H9 (cell line): ENCODE measurements around the gene ADAMTS15. TPM values are rescaled to one million over a fixed set of nuclear protein-coding genes. Genes with fewer than 3 reads are reported as not detected.

ENCODE experiments used
- DNase-seq: peaks from one replicate; pipeline ENCODE4 v3.0.0-alpha.2; 2017
- H2AFZ ChIP-seq: one replicate; pipeline ENCODE4 v1.6.1; 2013; ENCODE audit warnings: mild to moderate bottlenecking, low read length, control low read depth, moderate library complexity
- H2AK5ac ChIP-seq: 2 replicates; pipeline ENCODE4 v1.6.1; 2013; ENCODE audit warnings: low read length, control low read depth, mixed read lengths; ENCODE audit not compliant: insufficient read length
- H2BK120ac ChIP-seq: one replicate; pipeline ENCODE4 v1.6.1; 2013; ENCODE audit warnings: low read depth, mild to moderate bottlenecking, low read length, control low read depth, inconsistent platforms; ENCODE audit not compliant: poor library complexity, severe bottlenecking
- H2BK12ac ChIP-seq: 2 replicates; pipeline ENCODE4 v1.6.1; 2013; ENCODE audit warnings: low read length, control low read depth, mixed read lengths, low read depth; ENCODE audit not compliant: insufficient read length
- H2BK15ac ChIP-seq: 2 replicates; pipeline ENCODE4 v1.6.1; 2013; ENCODE audit warnings: low read depth, low read length, control low read depth
- H2BK20ac ChIP-seq: one replicate; pipeline ENCODE4 v1.6.1; 2013; ENCODE audit warnings: low read depth, mild to moderate bottlenecking, low read length, control low read depth, inconsistent platforms; ENCODE audit not compliant: poor library complexity, severe bottlenecking
- H2BK5ac ChIP-seq: 2 replicates; pipeline ENCODE4 v1.6.1; 2013; ENCODE audit warnings: low read length, control low read depth, mixed read lengths; ENCODE audit not compliant: insufficient read length
- H3K14ac ChIP-seq: 2 replicates; pipeline ENCODE4 v1.6.1; 2013; ENCODE audit warnings: low read length, control low read depth; ENCODE audit not compliant: insufficient read depth
- H3K18ac ChIP-seq: 2 replicates; pipeline ENCODE4 v1.6.1; 2013; ENCODE audit warnings: low read depth, mild to moderate bottlenecking, mixed read lengths, low read length, control low read depth; ENCODE audit not compliant: insufficient read length
- H3K23ac ChIP-seq: 2 replicates; pipeline ENCODE4 v1.6.1; 2013; ENCODE audit warnings: low read length, control low read depth, mixed read lengths, low read depth; ENCODE audit not compliant: insufficient read length
- H3K23me2 ChIP-seq: 2 replicates; pipeline ENCODE4 v1.6.1; 2013; ENCODE audit warnings: low read depth, mild to moderate bottlenecking, mixed read lengths, low read length, control low read depth; ENCODE audit not compliant: insufficient read length, poor library complexity, severe bottlenecking
- H3K27ac ChIP-seq: 2 replicates; pipeline ENCODE4 v1.5.1; 2013; ENCODE audit warnings: low read length, control low read depth, mixed read lengths, low read depth; ENCODE audit not compliant: insufficient read length
- H3K27me3 ChIP-seq: 2 replicates; pipeline ENCODE4 v1.6.1; 2013; ENCODE audit warnings: low read length, control low read depth, inconsistent platforms; ENCODE audit not compliant: insufficient read depth
- H3K4ac ChIP-seq: 2 replicates; pipeline ENCODE4 v1.6.1; 2013; ENCODE audit warnings: low read depth, mild to moderate bottlenecking, control low read depth, inconsistent platforms, low read length, moderate library complexity
- H3K4me1 ChIP-seq: 2 replicates; pipeline ENCODE4 v1.6.1; 2013; ENCODE audit warnings: low read length, control low read depth, inconsistent platforms; ENCODE audit not compliant: insufficient read depth
- H3K4me2 ChIP-seq: 2 replicates; pipeline ENCODE4 v1.6.1; 2013; ENCODE audit warnings: low read length, control low read depth, mixed read lengths; ENCODE audit not compliant: insufficient read length, insufficient read depth
- H3K56ac ChIP-seq: 2 replicates; pipeline ENCODE4 v1.6.1; 2013; ENCODE audit warnings: low read depth, mild to moderate bottlenecking, mixed read lengths, low read length, control low read depth; ENCODE audit not compliant: insufficient read length
- H3K79me1 ChIP-seq: 2 replicates; pipeline ENCODE4 v1.6.1; 2013; ENCODE audit warnings: low read depth, mild to moderate bottlenecking, moderate library complexity, low read length, control low read depth, inconsistent platforms; ENCODE audit not compliant: insufficient read depth, poor library complexity, severe bottlenecking
- H3K79me2 ChIP-seq: 2 replicates; pipeline ENCODE4 v1.6.1; 2013; ENCODE audit warnings: low read length, control low read depth, inconsistent platforms; ENCODE audit not compliant: insufficient read depth
- H3K9ac ChIP-seq: 2 replicates; pipeline ENCODE4 v1.6.1; 2013; ENCODE audit warnings: low read length, control low read depth, mixed read lengths; ENCODE audit not compliant: insufficient read length; ENCODE audit errors: extremely low read depth
- H3K9me3 ChIP-seq: one replicate; pipeline ENCODE4 v1.6.1; 2013; ENCODE audit warnings: low read depth, low read length, inconsistent platforms; ENCODE audit not compliant: control insufficient read depth
- H3T11ph ChIP-seq: one replicate; pipeline ENCODE4 v1.6.1; 2013; ENCODE audit warnings: mild to moderate bottlenecking, low read length, control low read depth, inconsistent platforms
- H4K20me1 ChIP-seq: one replicate; pipeline ENCODE4 v1.6.1; 2013; ENCODE audit not compliant: control insufficient read depth, insufficient read length, insufficient read depth
- H4K5ac ChIP-seq: 2 replicates; pipeline ENCODE4 v1.6.1; 2013; ENCODE audit warnings: low read depth, mild to moderate bottlenecking, mixed read lengths, low read length, control low read depth; ENCODE audit not compliant: insufficient read length
- H4K8ac ChIP-seq: replicated peaks from 2 replicates; pipeline ENCODE4 v1.6.1; 2013; ENCODE audit warnings: low read length, control low read depth, mixed read lengths, low read depth; ENCODE audit not compliant: insufficient read length
- H4K91ac ChIP-seq: 2 replicates; pipeline ENCODE4 v1.6.1; 2013; ENCODE audit warnings: low read depth, mild to moderate bottlenecking, moderate library complexity, mixed read lengths, low read length, control low read depth; ENCODE audit not compliant: insufficient read length
- H3K27ac Mint-ChIP-seq, 3 experiments: 2 replicates in 2 of 3; 3 replicates in 1 of 3; pipeline ENCODE4 v1.8.0; 2020 to 2021; ENCODE audit warnings: mixed read lengths in 3 of 3, mild to moderate bottlenecking in 1 of 3, moderate library complexity in 1 of 3
- H3K27me3 Mint-ChIP-seq: 2 replicates; pipeline ENCODE4 v1.8.0; 2021; ENCODE audit warnings: low read depth, mild to moderate bottlenecking, moderate library complexity, mixed read lengths
- H3K36me3 Mint-ChIP-seq, 3 experiments: 2 replicates in 2 of 3; 3 replicates in 1 of 3; pipeline ENCODE4 v1.8.0; 2020 to 2021; ENCODE audit warnings: low read depth in 3 of 3, mixed read lengths in 3 of 3; ENCODE audit not compliant: insufficient read depth in 1 of 3
- H3K4me1 Mint-ChIP-seq, 2 experiments: 2 replicates each; pipeline ENCODE4 v1.8.0; 2020; ENCODE audit warnings: mixed read lengths in 2 of 2
- H3K4me3 Mint-ChIP-seq, 2 experiments: 2 replicates in 1 of 2; 3 replicates in 1 of 2; pipeline ENCODE4 v1.8.0; 2020 to 2021; ENCODE audit warnings: mild to moderate bottlenecking in 2 of 2, mixed read lengths in 2 of 2, moderate library complexity in 1 of 2
- H3K9me3 Mint-ChIP-seq, 2 experiments: 2 replicates in 1 of 2; 3 replicates in 1 of 2; pipeline ENCODE4 v1.8.0; 2020; ENCODE audit warnings: mild to moderate bottlenecking in 2 of 2, mixed read lengths in 2 of 2, moderate library complexity in 1 of 2
- CTCF ChIP-seq: fragments of 200-600 bp; sonication (generic); conservative IDR thresholded peaks from 3 replicates; pipeline ENCODE4 v1.8.0; 2021; ENCODE audit warnings: antibody characterized with exemption, mild to moderate bottlenecking
- WGBS: extraction: QIAGEN DNeasy Blood & Tissue Kit; methylation state at CpG from one replicate; pipeline ENCODE4 v1.1.7; 2013; ENCODE audit warnings: missing lambda C conversion rate, low lambda C conversion rate, mixed read lengths; ENCODE audit not compliant: insufficient read length; ENCODE audit errors: extremely low coverage; 5-methylcytosine and 5-hydroxymethylcytosine counted together
- total RNA-seq: library from RNA; stranded (reverse); gene quantifications from 2 replicates; pipeline ENCODE4 v1.2.1, GENCODE V29; 2021

Gene ADAMTS15
- total RNA-seq, 1 experiment from 2014 or later: 1.3 TPM

GRCh38 chr11:130452176-130452575 is 3.7 kb downstream of the ADAMTS15 start:
- H2BK12ac ChIP-seq: no peak overlapping the region
- peaks cover 2 to 4% of the 10 kb centered on the region in 2 experiments; a peak in 4 of 5 replicates for H3K9me3 Mint-ChIP-seq
- no peaks in the 10 kb centered on the region for H3K79me2 ChIP-seq
- no peak overlapping the region for H3K4ac ChIP-seq
- no peak overlapping the region for H3K14ac ChIP-seq
- H2AFZ ChIP-seq: no peak overlapping the region
- H3K56ac ChIP-seq: no peak overlapping the region
- H4K20me1 ChIP-seq: no peaks in the 10 kb centered on the region
- H3K27me3 Mint-ChIP-seq: peaks cover 95% of the 10 kb centered on the region
- no peak overlapping the region for H3K4me3 Mint-ChIP-seq
- no peak overlapping the region for H2BK5ac ChIP-seq
- H4K8ac ChIP-seq: no peak overlapping the region
- peaks cover 8 to 11% of the 10 kb centered on the region in 2 experiments for H3K4me1 Mint-ChIP-seq
- H4K5ac ChIP-seq: no peak overlapping the region
- no peak overlapping the region for H2BK15ac ChIP-seq
- H3K9me3 ChIP-seq: no peaks in the 10 kb centered on the region
- H3K23me2 ChIP-seq: peaks cover 20% of the 10 kb centered on the region
- TF ChIP-seq CTCF: no peak
- WGBS: no CpG with 5 or more reads among the region's 9 CpGs
- H2AK5ac ChIP-seq: no peak overlapping the region
- no peak overlapping the region for H3K27ac Mint-ChIP-seq
- no peak overlapping the region for H3K18ac ChIP-seq
- no peak overlapping the region for H3K27ac ChIP-seq
- H3T11ph ChIP-seq: no peak overlapping the region
- no peak overlapping the region for H3K23ac ChIP-seq
- 0 out of 2 replicates have a peak, but pooled peaks cover 2% of the 10 kb centered on the region for H3K4me1 ChIP-seq
- H2BK120ac ChIP-seq: no peak overlapping the region
- no peaks in the 10 kb centered on the region for H3K79me1 ChIP-seq
- H3K27me3 ChIP-seq: peaks cover 18% of the 10 kb centered on the region; the same call in 1 of the 2 replicates
- no peak overlapping the region for H3K9ac ChIP-seq
- no peaks in the 10 kb centered on the region for H3K36me3 Mint-ChIP-seq
- no peak overlapping the region for H2BK20ac ChIP-seq
- H3K4me2 ChIP-seq: no peak overlapping the region
- DNase-seq: no peak
- H4K91ac ChIP-seq: no peak overlapping the region
